Kidney tubule cell (primary cell): ENCODE data around the gene SRP14.
"Not testable (repeated sequence)": the region's sequence is repeated elsewhere in the genome, so short reads cannot be mapped to it uniquely, and the experiment has no call there.

Source experiments
- DNase-seq: peaks from one replicate; pipeline ENCODE4 v3.0.0-alpha.2; 2018; ENCODE audit warnings: low spot score

Gene SRP14

GRCh38 chr15:40050788-40051470 lies 11.9 kb upstream of the SRP14 start:
- no peak for DNase-seq

DNA sequence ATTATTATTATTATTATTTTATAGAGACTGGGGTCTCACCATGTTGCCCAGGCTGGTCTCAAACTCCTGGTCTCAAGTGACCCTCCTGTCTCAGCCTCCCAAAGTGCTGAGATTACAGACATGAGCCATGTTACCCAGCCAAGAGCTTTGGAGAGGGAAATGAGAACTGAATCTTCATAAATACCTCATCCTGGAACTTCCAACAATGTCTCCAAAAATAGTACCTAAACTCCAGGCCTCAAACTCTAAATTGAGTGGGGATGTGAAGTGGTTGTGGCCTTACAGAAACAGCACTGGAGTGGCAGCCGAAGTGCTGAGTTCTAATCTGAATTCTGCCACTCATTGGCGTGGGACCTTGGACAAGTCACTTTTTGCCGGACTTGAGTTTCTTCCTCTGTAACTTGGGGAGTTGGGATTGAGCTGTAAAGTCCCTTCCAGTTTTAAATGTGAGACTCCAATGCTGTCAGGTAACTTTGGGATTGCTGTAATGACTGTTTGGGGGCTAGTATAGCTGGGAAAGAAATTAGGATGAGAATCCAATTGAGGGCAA lies 10.0 kb upstream of the SRP14 start:
- no peak for DNase-seq

DNA sequence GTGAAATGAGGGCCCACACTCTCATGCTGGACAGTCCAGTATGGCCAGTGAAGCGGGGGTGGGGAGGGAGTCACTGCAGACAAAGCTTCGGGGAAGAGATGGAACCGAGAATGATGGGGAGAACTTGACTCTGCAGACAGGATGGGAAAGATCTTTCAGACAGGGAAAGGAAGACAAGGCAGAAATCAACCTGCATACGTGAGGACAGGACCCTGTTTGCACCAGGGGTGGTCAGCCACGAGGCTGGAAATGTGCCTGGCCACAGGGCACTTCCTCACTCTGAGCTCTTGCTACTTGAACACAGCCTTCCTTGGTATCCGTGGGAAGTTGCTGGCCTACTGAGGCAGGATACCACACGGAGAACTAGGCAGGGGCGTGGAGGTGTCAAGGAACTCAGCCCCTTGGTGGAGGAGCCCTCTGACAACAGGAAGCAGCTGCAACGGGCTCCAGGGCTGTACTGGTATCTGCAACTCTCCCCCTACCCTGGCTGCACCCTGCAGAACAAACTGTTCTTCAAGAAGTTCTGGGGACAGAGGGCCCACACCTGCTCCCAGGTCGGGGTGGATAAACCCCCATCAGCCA lies 9.3 kb upstream of the SRP14 start:
- DNase-seq, result no peak

GRCh38 chr15:40047415-40048210 lies 8.6 kb upstream of the SRP14 start:
- peak; percentile 97 for DNase-seq

GRCh38 chr15:40046721-40047414 lies 7.9 kb upstream of the SRP14 start:
- peak; percentile 92 for DNase-seq

GRCh38 chr15:40045572-40046217 lies 6.7 kb upstream of the SRP14 start:
- no peak for DNase-seq

- peak; percentile 89 for DNase-seq
Measured at GRCh38 chr15:40044717-40045571, 6.0 kb upstream of the SRP14 start.

- no peak for DNase-seq
Measured at GRCh38 chr15:40043927-40044716, 5.1 kb upstream of the SRP14 start.

GRCh38 chr15:40042791-40043320 lies 3.9 kb upstream of the SRP14 start:
- no peak for DNase-seq

DNA sequence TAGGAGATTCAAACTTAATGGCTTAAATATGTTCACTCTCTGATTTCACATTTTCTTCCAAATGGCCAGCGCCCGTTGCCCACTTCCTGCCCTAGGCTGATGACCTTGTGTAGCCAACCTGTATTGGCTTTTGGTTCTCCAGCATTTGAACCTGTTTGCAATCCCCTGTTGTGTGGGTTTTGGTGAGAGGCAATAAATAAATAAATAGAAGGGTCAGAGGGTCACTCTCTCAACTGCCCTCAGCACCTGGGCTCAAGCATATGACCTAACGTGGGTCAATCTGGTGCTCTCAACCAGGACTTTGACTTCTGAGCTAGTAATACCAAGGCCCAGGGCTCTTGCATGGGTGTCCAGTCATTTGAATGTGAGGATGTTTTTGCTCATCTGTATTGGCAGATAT lies 1.8 kb upstream of the SRP14 start:
- no peak for DNase-seq

DNA sequence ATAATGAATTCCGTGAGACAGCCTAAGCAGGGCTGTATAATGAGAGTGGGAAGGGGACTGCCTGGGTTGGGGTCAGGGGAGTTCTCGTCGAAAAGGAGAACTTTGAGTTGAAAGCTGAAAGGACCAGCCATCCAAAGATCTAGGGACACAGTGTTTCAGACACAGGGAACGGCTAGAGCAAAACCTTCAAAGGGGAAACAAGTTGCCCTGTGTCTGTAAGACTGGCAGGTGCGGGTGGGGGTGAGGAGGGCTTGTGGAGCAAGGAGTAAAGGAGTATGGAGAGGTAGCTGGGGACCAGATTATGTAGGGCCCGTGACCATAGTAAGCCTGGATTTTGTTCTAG lies 1.3 kb upstream of the SRP14 start:
- DNase-seq, result no peak

DNA sequence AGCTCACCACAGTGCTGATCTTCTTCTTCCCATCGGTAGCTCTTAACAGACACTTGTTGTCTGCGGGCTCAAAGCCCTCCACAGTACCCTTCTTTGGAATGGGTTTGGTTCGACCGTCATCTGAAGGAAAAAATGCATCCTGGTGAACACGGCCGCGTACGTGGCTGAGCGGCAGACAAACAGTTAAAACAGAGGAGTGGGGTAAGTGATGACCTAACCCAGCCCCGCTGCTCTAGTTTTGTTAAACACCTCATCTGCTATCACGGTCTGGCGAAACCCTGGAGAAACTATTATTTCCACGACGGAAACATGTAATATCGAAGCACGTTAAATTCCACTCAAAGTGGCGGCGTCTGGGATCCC lies 725 bp downstream of the SRP14 start:
- DNase-seq, result peak; percentile 47

GRCh38 chr15:40037721-40038120 lies 1.3 kb downstream of the SRP14 start:
- DNase-seq, result no peak

DNA sequence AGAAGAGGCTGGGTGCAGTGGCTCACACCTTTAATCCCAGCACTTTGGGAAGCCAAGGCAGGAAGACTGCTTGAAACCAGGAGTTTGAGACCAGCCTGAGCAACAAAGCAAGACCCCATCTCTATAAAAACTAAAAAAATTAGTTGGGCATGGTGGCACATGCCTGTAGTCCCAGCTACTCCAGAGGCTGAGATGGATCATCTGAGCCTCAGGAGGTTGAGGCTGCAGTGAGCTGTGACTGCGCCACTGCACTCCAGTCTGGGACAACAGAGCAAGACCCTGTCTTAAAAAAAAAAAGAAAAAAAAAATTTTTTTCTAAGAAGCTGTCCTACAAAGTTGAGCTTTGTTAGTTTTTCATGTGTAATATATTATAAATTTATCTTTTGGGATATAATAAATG lies 3.8 kb downstream of the SRP14 start:
- not testable (repeated sequence) for DNase-seq

- no peak for DNase-seq
Measured at GRCh38 chr15:40034186-40034946, 4.6 kb downstream of the SRP14 start.

- no peak for DNase-seq
Measured at GRCh38 chr15:40032125-40032839, 6.7 kb downstream of the SRP14 start.

DNA sequence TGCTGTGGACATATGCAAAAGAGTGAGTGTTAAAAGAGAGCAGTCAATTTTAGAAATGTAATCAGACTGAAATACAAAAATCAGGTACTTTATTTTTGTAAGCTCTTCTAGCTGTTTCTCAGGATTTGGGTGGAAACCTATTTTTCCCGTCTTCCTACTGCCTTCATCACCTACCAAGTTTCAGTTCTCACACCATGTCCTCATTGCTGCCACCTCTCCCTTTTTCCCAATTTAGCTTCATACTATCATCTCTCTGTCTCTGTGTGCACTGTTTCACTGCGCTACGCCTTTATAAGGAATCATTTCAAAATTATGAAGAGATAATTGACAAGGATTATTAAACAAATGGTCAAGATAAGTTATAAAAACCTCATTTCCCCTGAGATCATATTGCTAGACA lies 7.7 kb downstream of the SRP14 start:
- no peak for DNase-seq
